ENCODE data around the gene DOCK2. TPM values are rescaled to one million over a fixed set of nuclear protein-coding genes. Genes with fewer than 3 reads are reported as not detected.
A peak's percentile ranks its signal among the peaks of the same experiment; 100 is the strongest.

Gene DOCK2
- total RNA-seq, 1 experiment from 2014 or later = 0.42 TPM

- no TSS peak for BruUV-seq (replicated peaks)
- Mint-ChIP-seq H3K27ac (ENCODE audit: low read depth, unreplicated experiment) (no peak overlapping the region), H3K4me3 (ENCODE audit: unreplicated experiment) (no peak overlapping the region), H3K4me1 (ENCODE audit: insufficient read depth, unreplicated experiment) (no peaks in the 10 kb centered on the region), H3K27me3 (ENCODE audit: insufficient read depth, unreplicated experiment) (no peaks in the 10 kb centered on the region), H3K36me3 (ENCODE audit: insufficient read depth, unreplicated experiment) (no peaks in the 10 kb centered on the region), H3K9me3 (ENCODE audit: unreplicated experiment) (peaks cover 22% of the 10 kb centered on the region)
- ChIA-PET CTCF (no interaction called here), POLR2A (no interaction called here)
- intact Hi-C loops (cut with micrococcal nuclease) = no loop called here
- DNase-seq (ENCODE audit: unreplicated experiment) = no peak
- no peak for TF ChIP-seq CTCF (IDR thresholded peaks at IDR 0.05; ENCODE audit: unreplicated experiment)
Measured at GRCh38 chr5:169847519-169847918, 210.4 kb downstream of the DOCK2 start.

- Mint-ChIP-seq H3K4me1 (ENCODE audit: insufficient read depth, unreplicated experiment) (no peaks in the 10 kb centered on the region), H3K36me3 (ENCODE audit: insufficient read depth, unreplicated experiment) (no peaks in the 10 kb centered on the region), H3K27me3 (ENCODE audit: insufficient read depth, unreplicated experiment) (no peaks in the 10 kb centered on the region), H3K4me3 (ENCODE audit: unreplicated experiment) (no peak overlapping the region), H3K27ac (ENCODE audit: low read depth, unreplicated experiment) (no peak overlapping the region), H3K9me3 (ENCODE audit: unreplicated experiment) (peaks cover 22% of the 10 kb centered on the region)
- TF ChIP-seq CTCF (IDR thresholded peaks at IDR 0.05; ENCODE audit: unreplicated experiment) = no peak
- no peak for DNase-seq (ENCODE audit: unreplicated experiment)
- no TSS peak for BruUV-seq (replicated peaks)
- ChIA-PET CTCF (interaction anchor here (0.6 to 0.8 kb wide), 2 partner anchors 147 to 163 kb away, joined by 3 to 4 read pairs; no protein-coding TSS in a partner anchor), POLR2A (no interaction called here)
- intact Hi-C loops (cut with micrococcal nuclease) = no loop called here
Measured at GRCh38 chr5:169848271-169848670, 211.2 kb downstream of the DOCK2 start.

GRCh38 chr5:169848792-169849191 lies 211.7 kb downstream of the DOCK2 start:
- no peak overlapping the region for H3K4me3 Mint-ChIP-seq (ENCODE audit: unreplicated experiment)
- no peak for TF ChIP-seq CTCF (IDR thresholded peaks at IDR 0.05; ENCODE audit: unreplicated experiment)
- CTCF ChIA-PET = interaction anchor here (0.6 to 0.9 kb wide), 4 partner anchors 147 to 1707 kb away, joined by 3 to 4 read pairs (median 3); no protein-coding TSS in a partner anchor
- H3K9me3 Mint-ChIP-seq (ENCODE audit: unreplicated experiment) = peaks cover 22% of the 10 kb centered on the region
- intact Hi-C loops (cut with micrococcal nuclease) = no loop called here
- no TSS peak for BruUV-seq (replicated peaks)
- no peak overlapping the region for H3K27ac Mint-ChIP-seq (ENCODE audit: low read depth, unreplicated experiment)
- no peaks in the 10 kb centered on the region for H3K36me3 Mint-ChIP-seq (ENCODE audit: insufficient read depth, unreplicated experiment)
- no peaks in the 10 kb centered on the region for H3K27me3 Mint-ChIP-seq (ENCODE audit: insufficient read depth, unreplicated experiment)
- no peak for DNase-seq (ENCODE audit: unreplicated experiment)
- POLR2A ChIA-PET = no interaction called here
- H3K4me1 Mint-ChIP-seq (ENCODE audit: insufficient read depth, unreplicated experiment) = no peaks in the 10 kb centered on the region

- H3K27ac Mint-ChIP-seq (ENCODE audit: low read depth, unreplicated experiment) = no peak overlapping the region
- ChIA-PET POLR2A (no interaction called here), CTCF (interaction anchor here (0.9 to 1.0 kb wide), 2 partner anchors 47 to 130 kb away, joined by 3 read pairs; partner anchors contain the start of gene INSYN2B)
- H3K4me1 Mint-ChIP-seq (ENCODE audit: insufficient read depth, unreplicated experiment) = no peaks in the 10 kb centered on the region
- no peak for DNase-seq (ENCODE audit: unreplicated experiment)
- BruUV-seq (replicated peaks) = no TSS peak
- H3K9me3 Mint-ChIP-seq (ENCODE audit: unreplicated experiment) = peaks cover 22% of the 10 kb centered on the region
- H3K4me3 Mint-ChIP-seq (ENCODE audit: unreplicated experiment) = no peak overlapping the region
- intact Hi-C loops (cut with micrococcal nuclease) = loop anchor here (10.0 kb wide), 1 partner anchor 134 kb away; the partner anchor contains the start of gene INSYN2B
- H3K36me3 Mint-ChIP-seq (ENCODE audit: insufficient read depth, unreplicated experiment) = no peaks in the 10 kb centered on the region
- H3K27me3 Mint-ChIP-seq (ENCODE audit: insufficient read depth, unreplicated experiment) = no peaks in the 10 kb centered on the region
- peak; percentile 10 for TF ChIP-seq CTCF (IDR thresholded peaks at IDR 0.05; ENCODE audit: unreplicated experiment)
Measured at GRCh38 chr5:169850409-169850808, 213.3 kb downstream of the DOCK2 start.
